Measurements from ENCODE around the gene ABHD6. TPM values are rescaled to one million over a fixed set of nuclear protein-coding genes. Genes with fewer than 3 reads are reported as not detected.

ABHD6 gene
- total RNA-seq, 1 donor from 2014 or later: 3.9 TPM

DNA sequence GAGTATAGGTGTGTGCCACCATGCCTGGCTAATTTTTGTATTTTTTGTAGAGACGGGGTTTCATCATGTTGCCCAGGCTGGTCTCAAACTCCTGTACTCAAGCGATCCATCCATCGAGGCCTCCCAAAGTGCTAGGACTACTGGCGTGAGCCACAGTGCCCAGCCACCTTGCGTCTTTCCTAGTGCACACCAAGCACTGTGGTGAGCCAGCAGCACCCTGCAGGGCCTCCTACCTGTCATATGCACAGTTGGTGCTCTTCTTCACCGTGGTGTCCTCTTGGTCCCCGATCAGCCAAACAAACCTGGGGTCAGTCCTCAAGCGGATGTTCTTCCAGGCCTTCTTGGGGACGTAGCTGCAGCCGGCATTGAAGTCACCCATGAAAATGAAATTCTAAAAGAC lies 40.0 kb upstream of the ABHD6 start:
- no peak for FAIRE-seq
- no peaks in the 10 kb centered on the region for H3K4me1 ChIP-seq (ENCODE audit: insufficient read depth, low read length)
- H4K20me1 ChIP-seq (ENCODE audit: insufficient read depth, low read length): no peaks in the 10 kb centered on the region
- H3K4me3 Mint-ChIP-seq (ENCODE audit: unreplicated experiment): no peak overlapping the region
- H3K27ac ChIP-seq (ENCODE audit: low read depth, low read length): no peak overlapping the region
- no peaks in the 10 kb centered on the region for H3K9me3 Mint-ChIP-seq (ENCODE audit: unreplicated experiment)
- H3K36me3 ChIP-seq (ENCODE audit: insufficient read depth, low read length): no peaks in the 10 kb centered on the region
- H3K4me3 ChIP-seq (ENCODE audit: insufficient read depth, low read depth, low read length): no peak overlapping the region
- TF ChIP-seq, protein P1, sequence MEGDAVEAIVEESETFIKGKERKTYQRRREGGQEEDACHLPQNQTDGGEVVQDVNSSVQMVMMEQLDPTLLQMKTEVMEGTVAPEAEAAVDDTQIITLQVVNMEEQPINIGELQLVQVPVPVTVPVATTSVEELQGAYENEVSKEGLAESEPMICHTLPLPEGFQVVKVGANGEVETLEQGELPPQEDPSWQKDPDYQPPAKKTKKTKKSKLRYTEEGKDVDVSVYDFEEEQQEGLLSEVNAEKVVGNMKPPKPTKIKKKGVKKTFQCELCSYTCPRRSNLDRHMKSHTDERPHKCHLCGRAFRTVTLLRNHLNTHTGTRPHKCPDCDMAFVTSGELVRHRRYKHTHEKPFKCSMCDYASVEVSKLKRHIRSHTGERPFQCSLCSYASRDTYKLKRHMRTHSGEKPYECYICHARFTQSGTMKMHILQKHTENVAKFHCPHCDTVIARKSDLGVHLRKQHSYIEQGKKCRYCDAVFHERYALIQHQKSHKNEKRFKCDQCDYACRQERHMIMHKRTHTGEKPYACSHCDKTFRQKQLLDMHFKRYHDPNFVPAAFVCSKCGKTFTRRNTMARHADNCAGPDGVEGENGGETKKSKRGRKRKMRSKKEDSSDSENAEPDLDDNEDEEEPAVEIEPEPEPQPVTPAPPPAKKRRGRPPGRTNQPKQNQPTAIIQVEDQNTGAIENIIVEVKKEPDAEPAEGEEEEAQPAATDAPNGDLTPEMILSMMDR (IDR thresholded peaks at IDR 0.05; ENCODE audit: insufficient read depth, low read depth, low read length): no peak
- no peak for TF ChIP-seq EZH2 (IDR thresholded peaks at IDR 0.05; ENCODE audit: insufficient read depth, low read length)
- no peak for DNase-seq (ENCODE audit: low read depth)
- H3K4me2 ChIP-seq (ENCODE audit: low read length): no peak overlapping the region
- H3K4me1 Mint-ChIP-seq (ENCODE audit: low read depth, unreplicated experiment): peaks cover 4% of the 10 kb centered on the region
- no peaks in the 10 kb centered on the region for H3K27me3 ChIP-seq (ENCODE audit: insufficient read depth, low read length)
- H2AFZ ChIP-seq (ENCODE audit: low read depth, low read length): no peak overlapping the region
- no peaks in the 10 kb centered on the region for H3K9me3 ChIP-seq (ENCODE audit: insufficient read depth, low read depth, low read length)
- H3K79me2 ChIP-seq (ENCODE audit: insufficient read depth, low read length): no peaks in the 10 kb centered on the region
- no peak overlapping the region for H3K9ac ChIP-seq (ENCODE audit: low read length)
- no peak overlapping the region for H3K27ac Mint-ChIP-seq (ENCODE audit: unreplicated experiment)
- peaks cover 2% of the 10 kb centered on the region for H3K36me3 Mint-ChIP-seq (ENCODE audit: low read depth, unreplicated experiment)
- H3K27me3 Mint-ChIP-seq (ENCODE audit: low read depth, unreplicated experiment): peaks cover 1% of the 10 kb centered on the region

DNA sequence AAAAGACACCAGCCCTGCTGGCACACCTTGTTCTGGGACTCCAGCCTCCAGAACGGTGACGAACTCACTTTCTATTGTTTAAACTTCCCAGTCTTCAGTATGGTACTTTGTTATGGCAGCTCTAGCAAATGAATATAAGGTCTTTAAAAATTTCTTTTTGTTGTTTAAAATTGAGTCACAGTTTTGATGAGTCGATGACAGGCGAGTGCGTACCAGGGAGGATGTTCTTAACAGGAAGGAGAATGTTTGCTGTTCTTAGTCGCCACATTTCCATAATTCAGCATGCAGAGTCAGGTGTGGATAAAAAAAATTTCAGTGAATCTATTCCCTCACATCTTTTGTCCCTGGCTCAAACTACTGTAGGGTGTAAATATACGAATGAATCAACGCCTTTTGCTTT lies 39.2 kb upstream of the ABHD6 start:
- Histone ChIP-seq H3K9ac (ENCODE audit: low read length) (no peak overlapping the region), H3K4me1 (ENCODE audit: insufficient read depth, low read length) (no peaks in the 10 kb centered on the region), H2AFZ (ENCODE audit: low read depth, low read length) (no peak overlapping the region), H3K27me3 (ENCODE audit: insufficient read depth, low read length) (no peaks in the 10 kb centered on the region), H3K36me3 (ENCODE audit: insufficient read depth, low read length) (no peaks in the 10 kb centered on the region), H3K4me3 (ENCODE audit: insufficient read depth, low read depth, low read length) (no peak overlapping the region), H3K27ac (ENCODE audit: low read depth, low read length) (no peak overlapping the region), H4K20me1 (ENCODE audit: insufficient read depth, low read length) (no peaks in the 10 kb centered on the region), H3K4me2 (ENCODE audit: low read length) (no peak overlapping the region), H3K9me3 (ENCODE audit: insufficient read depth, low read depth, low read length) (no peaks in the 10 kb centered on the region), H3K79me2 (ENCODE audit: insufficient read depth, low read length) (no peaks in the 10 kb centered on the region)
- DNase-seq (ENCODE audit: low read depth) (no peak), FAIRE-seq (no peak)
- TF ChIP-seq EZH2 (IDR thresholded peaks at IDR 0.05; ENCODE audit: insufficient read depth, low read length): no peak
- TF ChIP-seq, protein P1 (IDR thresholded peaks at IDR 0.05; ENCODE audit: insufficient read depth, low read depth, low read length): no peak
- Mint-ChIP-seq H3K4me3 (ENCODE audit: unreplicated experiment) (no peak overlapping the region), H3K27ac (ENCODE audit: unreplicated experiment) (no peak overlapping the region), H3K27me3 (ENCODE audit: low read depth, unreplicated experiment) (peaks cover 6% of the 10 kb centered on the region), H3K36me3 (ENCODE audit: low read depth, unreplicated experiment) (peaks cover 2% of the 10 kb centered on the region), H3K4me1 (ENCODE audit: low read depth, unreplicated experiment) (peaks cover 4% of the 10 kb centered on the region), H3K9me3 (ENCODE audit: unreplicated experiment) (no peaks in the 10 kb centered on the region)

DNA sequence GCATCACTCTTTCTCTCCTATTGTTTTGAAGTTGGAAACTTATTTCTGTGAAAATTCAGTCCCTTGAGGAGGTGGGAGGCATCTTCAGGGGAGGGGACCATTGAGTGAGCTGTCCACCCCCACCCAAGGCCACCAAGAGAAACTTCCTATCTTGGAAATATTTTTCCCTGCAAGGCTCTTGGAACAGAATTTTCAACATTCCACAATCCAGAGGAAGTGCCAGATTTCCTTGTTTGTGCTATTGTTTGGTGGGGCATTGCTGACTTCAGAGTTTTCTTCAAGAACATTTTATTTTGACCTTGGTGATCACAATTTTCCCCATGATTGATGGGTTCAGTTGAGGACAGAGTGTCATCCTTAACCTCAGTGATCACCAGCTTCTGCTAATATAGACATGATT lies 38.8 kb upstream of the ABHD6 start:
- Histone ChIP-seq H3K9me3 (ENCODE audit: insufficient read depth, low read depth, low read length) (no peaks in the 10 kb centered on the region), H4K20me1 (ENCODE audit: insufficient read depth, low read length) (no peaks in the 10 kb centered on the region), H3K27me3 (ENCODE audit: insufficient read depth, low read length) (no peaks in the 10 kb centered on the region), H3K4me1 (ENCODE audit: insufficient read depth, low read length) (no peaks in the 10 kb centered on the region), H3K27ac (ENCODE audit: low read depth, low read length) (no peak overlapping the region), H3K4me3 (ENCODE audit: insufficient read depth, low read depth, low read length) (no peak overlapping the region), H3K9ac (ENCODE audit: low read length) (no peak overlapping the region), H3K36me3 (ENCODE audit: insufficient read depth, low read length) (no peaks in the 10 kb centered on the region), H3K4me2 (ENCODE audit: low read length) (no peak overlapping the region), H3K79me2 (ENCODE audit: insufficient read depth, low read length) (no peaks in the 10 kb centered on the region), H2AFZ (ENCODE audit: low read depth, low read length) (no peak overlapping the region)
- Mint-ChIP-seq H3K36me3 (ENCODE audit: low read depth, unreplicated experiment) (peaks cover 2% of the 10 kb centered on the region), H3K27ac (ENCODE audit: unreplicated experiment) (no peak overlapping the region), H3K4me3 (ENCODE audit: unreplicated experiment) (no peak overlapping the region), H3K9me3 (ENCODE audit: unreplicated experiment) (no peaks in the 10 kb centered on the region), H3K4me1 (ENCODE audit: low read depth, unreplicated experiment) (peaks cover 7% of the 10 kb centered on the region), H3K27me3 (ENCODE audit: low read depth, unreplicated experiment) (peaks cover 6% of the 10 kb centered on the region)
- DNase-seq (ENCODE audit: low read depth) (no peak), FAIRE-seq (no peak)
- no peak for TF ChIP-seq EZH2 (IDR thresholded peaks at IDR 0.05; ENCODE audit: insufficient read depth, low read length)
- TF ChIP-seq, protein P1 (IDR thresholded peaks at IDR 0.05; ENCODE audit: insufficient read depth, low read depth, low read length): no peak
